ENCODE measurements around the gene SLC10A2. TPM values are rescaled to one million over a fixed set of nuclear protein-coding genes. Genes with fewer than 3 reads are reported as not detected.

SLC10A2 gene
- polyA plus RNA-seq, 1 donor (not counting 4 experiments of a cell fraction or from before 2014, with no cell fraction given) = 0.39 TPM

- H3K36me3 ChIP-seq (ENCODE audit: control insufficient read depth in 2 of 2, extremely low read depth in 1 of 2, insufficient read depth in 2 of 2, low read length in 2 of 2) = no peaks in the 10 kb centered on the region
- no peak overlapping the region for H3K27ac ChIP-seq (ENCODE audit: control insufficient read depth, insufficient read depth, low read length)
- H3K4me1 ChIP-seq (ENCODE audit: control insufficient read depth, extremely low read depth, insufficient read depth, low read length) = peaks cover 8% of the 10 kb centered on the region
- no peak overlapping the region for H3K9ac ChIP-seq (ENCODE audit: control insufficient read depth, extremely low read depth, insufficient read depth, low read length)
- no peak overlapping the region for H3K4me2 ChIP-seq (ENCODE audit: control insufficient read depth, extremely low read depth, insufficient read depth, low read depth, low read length)
- H3K9me1 ChIP-seq (ENCODE audit: control insufficient read depth, extremely low read depth, insufficient read depth, low read length) = no peaks in the 10 kb centered on the region
- no peaks in the 10 kb centered on the region for H3K79me2 ChIP-seq (ENCODE audit: control insufficient read depth, insufficient read depth, low read length)
- TF ChIP-seq, protein P1, sequence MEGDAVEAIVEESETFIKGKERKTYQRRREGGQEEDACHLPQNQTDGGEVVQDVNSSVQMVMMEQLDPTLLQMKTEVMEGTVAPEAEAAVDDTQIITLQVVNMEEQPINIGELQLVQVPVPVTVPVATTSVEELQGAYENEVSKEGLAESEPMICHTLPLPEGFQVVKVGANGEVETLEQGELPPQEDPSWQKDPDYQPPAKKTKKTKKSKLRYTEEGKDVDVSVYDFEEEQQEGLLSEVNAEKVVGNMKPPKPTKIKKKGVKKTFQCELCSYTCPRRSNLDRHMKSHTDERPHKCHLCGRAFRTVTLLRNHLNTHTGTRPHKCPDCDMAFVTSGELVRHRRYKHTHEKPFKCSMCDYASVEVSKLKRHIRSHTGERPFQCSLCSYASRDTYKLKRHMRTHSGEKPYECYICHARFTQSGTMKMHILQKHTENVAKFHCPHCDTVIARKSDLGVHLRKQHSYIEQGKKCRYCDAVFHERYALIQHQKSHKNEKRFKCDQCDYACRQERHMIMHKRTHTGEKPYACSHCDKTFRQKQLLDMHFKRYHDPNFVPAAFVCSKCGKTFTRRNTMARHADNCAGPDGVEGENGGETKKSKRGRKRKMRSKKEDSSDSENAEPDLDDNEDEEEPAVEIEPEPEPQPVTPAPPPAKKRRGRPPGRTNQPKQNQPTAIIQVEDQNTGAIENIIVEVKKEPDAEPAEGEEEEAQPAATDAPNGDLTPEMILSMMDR (optimal IDR thresholded peaks at IDR 0.05 in 1 of 3, IDR thresholded peaks at IDR 0.05 in 1 of 3, conservative IDR thresholded peaks at IDR 0.05 in 1 of 3; ENCODE audit: extremely low read depth in 1 of 3, insufficient read depth in 2 of 3, low read length in 3 of 3) = no peak
- no peak for TF ChIP-seq EZH2 (IDR thresholded peaks at IDR 0.05; ENCODE audit: low read length)
- no peaks in the 10 kb centered on the region for H4K20me1 ChIP-seq (ENCODE audit: control insufficient read depth, extremely low read depth, insufficient read depth, low read length)
- H3K27me3 ChIP-seq (ENCODE audit: control insufficient read depth, extremely low read depth, insufficient read depth, low read length) = no peaks in the 10 kb centered on the region
- H3K9me3 ChIP-seq (ENCODE audit: control insufficient read depth, low read depth, low read length) = no peaks in the 10 kb centered on the region
- DNase-seq (ENCODE audit: low read depth, low spot score) (no peak), FAIRE-seq (no peak)
- dilution Hi-C loops (cut with MboI; ENCODE audit: extremely low pct_ligation_motif_present, low sequenced_read_pairs) = no loop called here
- no peak overlapping the region for H2AFZ ChIP-seq (ENCODE audit: control insufficient read depth, low read length)
- no peak overlapping the region for H3K4me3 ChIP-seq (ENCODE audit: control insufficient read depth in 2 of 3, extremely low read depth in 1 of 3, insufficient read depth in 2 of 3, low read depth in 1 of 3, low read length in 3 of 3)
Observed at GRCh38 chr13:103007427-103007762, 58.8 kb downstream of the SLC10A2 start.

DNA sequence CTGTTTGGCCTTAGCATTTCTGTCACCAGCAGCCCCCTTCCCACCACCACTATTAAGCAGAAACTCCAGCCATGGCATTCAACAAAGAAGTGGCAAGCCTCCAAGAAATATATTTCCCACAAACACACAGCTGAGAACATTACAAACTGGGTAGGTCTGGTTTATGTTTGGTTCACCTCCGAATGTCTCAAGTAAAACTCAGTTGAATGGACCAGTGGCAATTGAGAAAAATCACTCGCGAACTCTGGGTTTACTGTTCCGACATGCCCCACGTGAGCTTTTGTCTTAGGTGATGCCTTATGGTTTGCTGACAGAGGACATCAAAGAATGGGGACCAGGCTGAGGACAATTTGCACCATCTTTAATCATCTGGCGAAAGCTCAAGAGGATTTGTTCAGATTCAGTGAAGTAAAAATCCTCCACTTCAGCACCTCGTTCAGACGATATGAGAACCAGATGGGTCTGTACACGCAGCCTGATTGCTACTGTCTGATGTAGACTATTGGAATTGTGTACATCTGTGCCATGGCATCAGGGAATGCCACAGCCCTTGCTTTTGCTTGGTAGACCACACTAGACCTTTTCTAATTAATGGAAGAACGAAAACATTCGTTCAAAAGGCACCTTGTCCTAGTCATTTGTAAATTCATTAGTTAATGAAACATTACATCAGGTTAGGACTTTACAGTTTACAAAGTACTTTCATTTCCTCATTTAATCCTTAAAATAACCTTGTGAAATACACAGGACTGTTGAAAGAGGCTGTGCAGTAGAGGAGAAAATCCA is 59.4 kb downstream of the SLC10A2 start:
- H3K4me1 ChIP-seq (ENCODE audit: control insufficient read depth, extremely low read depth, insufficient read depth, low read length) = peaks cover 8% of the 10 kb centered on the region
- DNase-seq (ENCODE audit: low read depth, low spot score) = no peak
- H3K79me2 ChIP-seq (ENCODE audit: control insufficient read depth, insufficient read depth, low read length) = no peaks in the 10 kb centered on the region
- H3K9ac ChIP-seq (ENCODE audit: control insufficient read depth, extremely low read depth, insufficient read depth, low read length) = no peak overlapping the region
- H3K27ac ChIP-seq (ENCODE audit: control insufficient read depth, insufficient read depth, low read length) = no peak overlapping the region
- no peaks in the 10 kb centered on the region for H3K36me3 ChIP-seq (ENCODE audit: control insufficient read depth in 2 of 2, extremely low read depth in 1 of 2, insufficient read depth in 2 of 2, low read length in 2 of 2)
- no peaks in the 10 kb centered on the region for H3K27me3 ChIP-seq (ENCODE audit: control insufficient read depth, extremely low read depth, insufficient read depth, low read length)
- no peak for FAIRE-seq
- H2AFZ ChIP-seq (ENCODE audit: control insufficient read depth, low read length) = no peak overlapping the region
- dilution Hi-C loops (cut with MboI; ENCODE audit: extremely low pct_ligation_motif_present, low sequenced_read_pairs) = no loop called here
- no peaks in the 10 kb centered on the region for H4K20me1 ChIP-seq (ENCODE audit: control insufficient read depth, extremely low read depth, insufficient read depth, low read length)
- H3K9me3 ChIP-seq (ENCODE audit: control insufficient read depth, low read depth, low read length) = no peaks in the 10 kb centered on the region
- H3K4me3 ChIP-seq (ENCODE audit: control insufficient read depth in 2 of 3, extremely low read depth in 1 of 3, insufficient read depth in 2 of 3, low read depth in 1 of 3, low read length in 3 of 3) = no peak overlapping the region
- no peak overlapping the region for H3K4me2 ChIP-seq (ENCODE audit: control insufficient read depth, extremely low read depth, insufficient read depth, low read depth, low read length)
- H3K9me1 ChIP-seq (ENCODE audit: control insufficient read depth, extremely low read depth, insufficient read depth, low read length) = no peaks in the 10 kb centered on the region
- no peak for TF ChIP-seq EZH2 (IDR thresholded peaks at IDR 0.05; ENCODE audit: low read length)
- TF ChIP-seq, protein P1 (optimal IDR thresholded peaks at IDR 0.05 in 1 of 3, IDR thresholded peaks at IDR 0.05 in 1 of 3, conservative IDR thresholded peaks at IDR 0.05 in 1 of 3; ENCODE audit: extremely low read depth in 1 of 3, insufficient read depth in 2 of 3, low read length in 3 of 3) = no peak

Measured in keratinocyte (primary cell).